HepG2 (cell line): ENCODE data around the gene PIP5K1A. TPM values are rescaled to one million over a fixed set of nuclear protein-coding genes. Genes with fewer than 3 reads are reported as not detected.

ENCODE experiments used
- ATAC-seq: fragments of 200-7000 bp; cut with Tn5 transposase; 3 replicates; pipeline ENCODE4 v1.9.1; 2020; ENCODE audit warnings: mild to moderate bottlenecking, moderate library complexity
- BruUV-seq: library from RNA; stranded (reverse); fragments of 400-500 nt; replicated peaks from 2 replicates; lab custom pipeline; 2021; lab: Mats Ljungman, UMichigan
- CTCF ChIA-PET: fragments of 300-600 bp; formaldehyde crosslinking; extraction: SDS; loops from one replicate; lab custom pipeline; 2021; ENCODE audit warnings: low total read pairs, inconsistent platforms, low intra/inter-chr PET ratio; lab: Yijun Ruan, JAX
- POLR2A ChIA-PET: fragments of 350-600 bp; sonication (Branson Sonifier 250); formaldehyde crosslinking; loops from one replicate; lab custom pipeline; 2020; ENCODE audit warnings: antibody characterized with exemption, inconsistent platforms; lab: Yijun Ruan, JAX
- DNase-seq: peaks from one replicate; pipeline ENCODE4 v3.0.0-alpha.2; 2015; ENCODE audit warnings: low spot score
- FAIRE-seq: peaks from 3 replicates; lab custom pipeline; 2011; peaks lifted over from hg19 to GRCh38; lab: Jason Lieb, UNC
- H2AFZ ChIP-seq: one replicate; pipeline ENCODE4 v1.6.1; 2011; ENCODE audit warnings: low read length, inconsistent platforms
- H3K27ac ChIP-seq: fragments of 300-600 bp; 3 replicates; pipeline ENCODE4 v1.8.0; 2011; ENCODE audit warnings: mixed run types, mild to moderate bottlenecking, mixed read lengths, low read length, inconsistent platforms; ENCODE audit not compliant: insufficient read depth; ENCODE audit errors: extremely low read length
- H3K27me3 ChIP-seq, 2 experiments: fragments of 200-600 bp in 1 of 2; 2 replicates in 1 of 2; 3 replicates in 1 of 2; pipeline versions ENCODE4 v1.6.0 to v1.8.0; 2011; ENCODE audit warnings: low read length in 2 of 2, mild to moderate bottlenecking in 2 of 2, moderate library complexity in 2 of 2, inconsistent platforms in 1 of 2; ENCODE audit not compliant: insufficient read depth in 2 of 2, control insufficient read depth in 1 of 2
- H3K36me3 ChIP-seq, 2 experiments: fragments of 200-600 bp in 1 of 2; replicated peaks in 1 of 2; 2 replicates in 1 of 2; 3 replicates in 1 of 2; pipeline versions ENCODE4 v1.5.1 to v1.8.0; 2011; ENCODE audit warnings: low read length in 2 of 2, inconsistent platforms in 1 of 2; ENCODE audit not compliant: insufficient read depth in 2 of 2, control insufficient read depth in 1 of 2
- H3K4me1 ChIP-seq: 2 replicates; pipeline ENCODE4 v1.5.1; 2012; ENCODE audit warnings: low read length, inconsistent platforms; ENCODE audit not compliant: insufficient read depth
- H3K4me2 ChIP-seq: 2 replicates; pipeline ENCODE4 v1.6.0; 2011; ENCODE audit warnings: low read depth, low read length, inconsistent platforms
- H3K4me3 ChIP-seq, 3 experiments: fragments of 200-600 bp in 1 of 3; sonication (generic), shearing (Covaris generic) in 1 of 3; replicated peaks in 1 of 3; 2 replicates each; pipeline ENCODE4 v1.5.1; 2011 to 2016; ENCODE audit warnings: low read length in 3 of 3, inconsistent platforms in 2 of 3, low read depth in 2 of 3, mild to moderate bottlenecking in 2 of 3, control low read depth in 1 of 3, mixed read lengths in 1 of 3; ENCODE audit not compliant: insufficient read depth in 1 of 3
- H3K79me2 ChIP-seq: one replicate; pipeline ENCODE4 v1.6.1; 2011; ENCODE audit warnings: low read length, inconsistent platforms; ENCODE audit not compliant: insufficient read depth
- H3K9ac ChIP-seq: 2 replicates; pipeline ENCODE4 v1.6.0; 2011; ENCODE audit warnings: mild to moderate bottlenecking, low read depth, low read length, inconsistent platforms; ENCODE audit not compliant: insufficient read depth
- H3K9me3 ChIP-seq: 2 replicates; pipeline ENCODE4 v1.5.1; 2012; ENCODE audit warnings: mild to moderate bottlenecking, low read length
- H4K20me1 ChIP-seq: 2 replicates; pipeline ENCODE4 v1.6.0; 2011; ENCODE audit warnings: inconsistent platforms, mild to moderate bottlenecking, low read length, moderate library complexity; ENCODE audit not compliant: insufficient read depth
- CSRNP1 ChIP-seq: sonication (generic); formaldehyde crosslinking; IDR thresholded peaks from 2 replicates; pipeline ENCODE4 v1.8.1; 2023; ENCODE audit warnings: mild to moderate bottlenecking, missing genetic modification reagents
- ETV6 ChIP-seq: sonication (generic); formaldehyde crosslinking; conservative IDR thresholded peaks from 2 replicates; pipeline ENCODE4 v1.4.0; 2020; ENCODE audit warnings: missing genetic modification reagents
- FLYWCH1 ChIP-seq: sonication (generic); formaldehyde crosslinking; IDR thresholded peaks from 2 replicates; pipeline ENCODE4 v1.8.1; 2023; ENCODE audit warnings: mild to moderate bottlenecking, missing genetic modification reagents
- FOXO1 ChIP-seq: sonication (generic); formaldehyde crosslinking; IDR thresholded peaks from 2 replicates; pipeline ENCODE4 v1.4.0; 2020; ENCODE audit warnings: missing genetic modification reagents
- GRHL1 ChIP-seq: sonication (generic); formaldehyde crosslinking; conservative IDR thresholded peaks from 2 replicates; pipeline ENCODE4 v1.8.0; 2022; ENCODE audit warnings: missing genetic modification reagents
- NFATC3 ChIP-seq: sonication (generic); formaldehyde crosslinking; IDR thresholded peaks from 2 replicates; pipeline ENCODE4 v1.5.1; 2020; ENCODE audit warnings: mild to moderate bottlenecking, missing genetic modification reagents
- NR2F6 ChIP-seq, 2 experiments: IDR thresholded peaks; 2 replicates each; pipeline ENCODE4 v1.6.1; 2016; ENCODE audit warnings: antibody characterized with exemption in 1 of 2, mild to moderate bottlenecking in 1 of 2
- PAWR ChIP-seq: sonication (generic); formaldehyde crosslinking; IDR thresholded peaks from 2 replicates; pipeline ENCODE4 v1.4.0; 2020; ENCODE audit warnings: missing genetic modification reagents, mild to moderate bottlenecking, borderline replicate concordance
- PCBP2 ChIP-seq: fragments of 200-400 bp; formaldehyde crosslinking; optimal IDR thresholded peaks from 2 replicates; pipeline ENCODE3; 2018; ENCODE audit warnings: low read length, low read depth; ENCODE audit not compliant: poor library complexity, severe bottlenecking
- POLR2A ChIP-seq, 2 experiments: IDR thresholded peaks; 2 replicates each; pipeline ENCODE4 v1.6.1; 2011; ENCODE audit warnings: low read depth in 2 of 2, low read length in 2 of 2, mild to moderate bottlenecking in 1 of 2, moderate library complexity in 1 of 2; ENCODE audit not compliant: insufficient read depth in 1 of 2
- POLR2AphosphoS5 ChIP-seq: IDR thresholded peaks from 2 replicates; pipeline ENCODE4 v1.6.1; 2012; ENCODE audit warnings: low read depth, low read length
- ZC3H13 ChIP-seq: sonication (generic); formaldehyde crosslinking; IDR thresholded peaks from 2 replicates; pipeline ENCODE4 v1.8.1; 2023; ENCODE audit warnings: mild to moderate bottlenecking, missing genetic modification reagents, moderate library complexity
- ZNF260 ChIP-seq: sonication (generic); formaldehyde crosslinking; IDR thresholded peaks from 2 replicates; pipeline ENCODE4 v1.4.0; 2020; ENCODE audit warnings: missing genetic modification reagents, low read depth, mild to moderate bottlenecking, borderline replicate concordance
- ZNF333 ChIP-seq: sonication (generic); formaldehyde crosslinking; IDR thresholded peaks from 2 replicates; pipeline ENCODE4 v1.4.0; 2020; ENCODE audit warnings: mild to moderate bottlenecking, missing genetic modification reagents, borderline replicate concordance
- whole genome bisulfite sequencing: methylation state at CpG from one replicate; pipeline ENCODE4 v1.1.6; 2017; ENCODE audit warnings: low lambda C conversion rate; 5-methylcytosine and 5-hydroxymethylcytosine counted together
- in situ Hi-C: cut with HindIII; loops from 2 replicates; pipeline ENCODE4 v1.10.0; 2017; ENCODE audit warnings: low pct_unique_long_range_greater_than_20kb; ENCODE audit not compliant: extremely low pct_ligation_motif_present
- intact Hi-C: fragments of 100-400 bp; cut with micrococcal nuclease; formaldehyde crosslinking; loops from one replicate; pipeline ENCODE4 v1.10.0; 2022; ENCODE audit not compliant: unreplicated experiment
- polyA plus RNA-seq, 8 experiments: library from polyadenylated mRNA; depleted of rRNA in 3 of 8; stranded (reverse) in 7 of 8; unstranded in 1 of 8; fragments of >200 nt; fragmentation: Illumina TruSeq in 4 of 8; extraction: Trizol in 4 of 8; gene quantifications; 2 replicates each; pipeline versions ENCODE4 v1.2.1 to v1.2.3, GENCODE V29; 2011 to 2016; ENCODE audit warnings: low read depth in 4 of 8, missing spikeins in 1 of 8, mixed read lengths in 1 of 8; ENCODE audit not compliant: insufficient read depth in 1 of 8
- total RNA-seq, 5 experiments: library from RNA; depleted of rRNA; stranded (reverse); fragments of >200 nt; fragmentation: Illumina TruSeq; extraction: Trizol; gene quantifications; 2 replicates each; pipeline ENCODE4 v1.2.3, GENCODE V29; 2016; ENCODE audit warnings: low read depth in 1 of 5

PIP5K1A gene
- total and polyA plus RNA-seq, 2 of the 13 experiments (the other 11 are each of a cell fraction or from before 2014, with no cell fraction given) = 45.3 to 65.1 TPM

- DNase-seq = no peak
- Histone ChIP-seq H3K9me3 (no peaks in the 10 kb centered on the region), H4K20me1 (peaks cover 13% of the 10 kb centered on the region; the same call in 1 of the 2 replicates), H3K4me1 (peaks cover 16% of the 10 kb centered on the region), H3K4me2 (no peak overlapping the region), H3K9ac (no peak overlapping the region), H3K27me3 (no peaks in the 10 kb centered on the region; a peak in 1 of 5 replicates), H2AFZ (no peak overlapping the region), H3K79me2 (peaks cover 32% of the 10 kb centered on the region), H3K36me3 (peaks cover 40 to 60% of the 10 kb centered on the region in 2 experiments), H3K27ac (no peak overlapping the region), H3K4me3 (no peak overlapping the region)
- POLR2A ChIA-PET = interaction anchor here (1.0 kb wide), 1 partner anchor 14 kb away, joined by 4 read pairs; no protein-coding TSS in a partner anchor
- TF ChIP-seq POLR2AphosphoS5 = peak; percentile 8; the same call in 1 of the 2 replicates
- no peak for TF ChIP-seq PCBP2
- TF ChIP-seq ZC3H13 (CRISPR knock-in tag) = peak; percentile 85
- in situ Hi-C loops (no loop called here), intact Hi-C loops (no loop called here)
- no TSS peak for BruUV-seq
- 92% methylated on average over 6 of the region's 10 CpGs for WGBS
- CTCF ChIA-PET = no interaction called here
- no peak for ATAC-seq
- FAIRE-seq = no peak
Observed at GRCh38 chr1:151286619-151287340, 88.4 kb downstream of the PIP5K1A start.

DNA sequence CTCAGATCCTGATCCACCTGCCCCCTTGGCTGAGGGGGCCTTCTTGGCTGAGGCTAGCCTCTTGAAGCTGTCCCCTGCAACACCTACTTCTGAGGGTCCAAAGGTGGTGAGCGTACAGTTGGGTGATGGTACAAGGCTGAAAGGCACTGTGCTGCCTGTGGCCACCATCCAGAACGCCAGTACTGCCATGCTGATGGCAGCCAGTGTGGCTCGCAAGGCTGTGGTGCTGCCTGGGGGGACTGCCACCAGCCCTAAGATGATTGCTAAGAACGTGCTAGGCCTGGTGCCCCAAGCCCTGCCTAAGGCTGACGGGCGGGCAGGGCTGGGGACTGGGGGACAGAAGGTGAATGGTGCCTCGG is 89.0 kb downstream of the PIP5K1A start:
- Histone ChIP-seq H4K20me1 (peaks cover 13% of the 10 kb centered on the region; the same call in 1 of the 2 replicates), H3K79me2 (peaks cover 32% of the 10 kb centered on the region), H3K4me1 (peaks cover 16% of the 10 kb centered on the region), H3K4me2 (no peak overlapping the region), H2AFZ (no peak overlapping the region), H3K27ac (no peak overlapping the region), H3K9ac (no peak overlapping the region), H3K27me3 (no peaks in the 10 kb centered on the region; a peak in 1 of 5 replicates), H3K4me3 (no peak overlapping the region), H3K9me3 (no peaks in the 10 kb centered on the region), H3K36me3 (peaks cover 40 to 63% of the 10 kb centered on the region in 2 experiments)
- DNase-seq = no peak
- 94% methylated on average over 5 of the region's 7 CpGs for WGBS
- in situ Hi-C loops (no loop called here), intact Hi-C loops (no loop called here)
- FAIRE-seq = no peak
- BruUV-seq = no TSS peak
- ChIA-PET POLR2A (interaction anchor here (1.0 kb wide), 1 partner anchor 14 kb away, joined by 4 read pairs; no protein-coding TSS in a partner anchor), CTCF (no interaction called here)
- no peak for ATAC-seq
- TF ChIP-seq FOXO1 (CRISPR knock-in tag) = no peak
- no peak for TF ChIP-seq GRHL1 (CRISPR knock-in tag)
- no peak for TF ChIP-seq ZNF333 (CRISPR knock-in tag)
- no peak for TF ChIP-seq NFATC3 (CRISPR knock-in tag)
- TF ChIP-seq NR2F6 (IDR thresholded peaks at IDR 0.05) = no peak
- TF ChIP-seq NR2F6 (CRISPR knock-in tag; IDR thresholded peaks at IDR 0.05) = no peak
- TF ChIP-seq CSRNP1 (CRISPR knock-in tag) = no peak
- no peak for TF ChIP-seq PAWR
- no peak for TF ChIP-seq ETV6 (CRISPR knock-in tag)
- TF ChIP-seq FLYWCH1 (CRISPR knock-in tag) = no peak
- TF ChIP-seq ZNF260 = no peak
- TF ChIP-seq POLR2A (IDR thresholded peaks at IDR 0.05; ENCODE audit: insufficient read depth in 1 of 2, low read depth in 2 of 2, low read length in 2 of 2) = no peak
